GM21447 (cell line): ENCODE measurements around the gene RXRB.
"Not testable (repeated sequence)": the region's sequence is repeated elsewhere in the genome, so short reads cannot be mapped to it uniquely, and the experiment has no call there.

ENCODE experiments used
- ATAC-seq: cut with Tn5 transposase; IDR thresholded peaks from one replicate; pipeline ENCODE4 v1.9.1; 2021; ENCODE audit not compliant: unreplicated experiment

The RXRB gene

DNA sequence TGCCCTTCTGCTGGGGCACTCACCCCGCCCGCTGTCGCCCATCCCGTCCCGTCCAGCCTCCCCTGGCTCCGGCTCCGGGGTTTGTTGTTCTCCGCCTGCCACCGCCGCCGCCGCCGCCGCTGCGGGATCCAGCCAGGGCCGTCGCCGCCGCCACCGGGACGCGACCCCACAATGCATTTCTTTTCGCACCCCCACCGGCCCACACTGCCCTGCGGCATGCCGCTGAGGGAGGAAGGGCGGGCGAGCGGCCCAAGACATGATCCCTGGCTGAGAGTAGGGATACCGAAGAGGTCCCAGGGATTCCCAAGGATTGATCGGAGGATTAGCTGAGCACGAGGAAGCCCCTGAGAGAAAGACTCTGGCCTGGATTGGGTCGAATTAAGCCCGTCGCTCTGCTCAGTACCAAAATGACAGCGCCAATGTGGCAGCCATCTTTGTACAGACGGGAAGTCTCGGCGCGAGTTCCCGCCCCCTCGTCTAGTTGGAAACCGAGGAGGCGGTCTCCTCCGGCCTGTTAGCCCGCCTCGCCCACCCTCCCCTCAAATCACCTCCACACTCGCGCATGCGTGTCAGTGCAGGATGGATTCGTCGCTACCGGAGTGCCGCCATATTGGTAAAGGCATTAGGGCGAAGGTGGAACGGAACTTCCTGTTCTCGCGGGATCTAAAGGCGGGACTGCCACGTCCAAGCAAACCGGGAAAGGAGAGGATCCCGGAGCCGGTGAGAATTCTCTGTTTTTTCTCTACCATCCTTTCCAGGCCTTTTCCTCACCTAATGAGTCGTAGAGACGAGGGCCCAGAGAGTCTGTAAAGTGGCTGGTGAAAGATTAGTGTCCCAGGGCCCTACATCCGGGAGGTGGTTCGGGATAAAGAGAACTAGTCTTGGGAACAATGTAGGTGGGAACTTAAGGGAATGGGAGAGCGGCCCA is at the start of gene RXRB, which contains the start of gene SLC39A7:
RXRB (minus strand) TSS at position 447 of the 928 bp plus-strand sequence; CDS start at position 258, 189 bp downstream.
SLC39A7 (plus strand) TSS at position 649 of the 928 bp plus-strand sequence. CDS start 379 bp downstream, outside the sequence.
- peak; percentile 38 for ATAC-seq

DNA sequence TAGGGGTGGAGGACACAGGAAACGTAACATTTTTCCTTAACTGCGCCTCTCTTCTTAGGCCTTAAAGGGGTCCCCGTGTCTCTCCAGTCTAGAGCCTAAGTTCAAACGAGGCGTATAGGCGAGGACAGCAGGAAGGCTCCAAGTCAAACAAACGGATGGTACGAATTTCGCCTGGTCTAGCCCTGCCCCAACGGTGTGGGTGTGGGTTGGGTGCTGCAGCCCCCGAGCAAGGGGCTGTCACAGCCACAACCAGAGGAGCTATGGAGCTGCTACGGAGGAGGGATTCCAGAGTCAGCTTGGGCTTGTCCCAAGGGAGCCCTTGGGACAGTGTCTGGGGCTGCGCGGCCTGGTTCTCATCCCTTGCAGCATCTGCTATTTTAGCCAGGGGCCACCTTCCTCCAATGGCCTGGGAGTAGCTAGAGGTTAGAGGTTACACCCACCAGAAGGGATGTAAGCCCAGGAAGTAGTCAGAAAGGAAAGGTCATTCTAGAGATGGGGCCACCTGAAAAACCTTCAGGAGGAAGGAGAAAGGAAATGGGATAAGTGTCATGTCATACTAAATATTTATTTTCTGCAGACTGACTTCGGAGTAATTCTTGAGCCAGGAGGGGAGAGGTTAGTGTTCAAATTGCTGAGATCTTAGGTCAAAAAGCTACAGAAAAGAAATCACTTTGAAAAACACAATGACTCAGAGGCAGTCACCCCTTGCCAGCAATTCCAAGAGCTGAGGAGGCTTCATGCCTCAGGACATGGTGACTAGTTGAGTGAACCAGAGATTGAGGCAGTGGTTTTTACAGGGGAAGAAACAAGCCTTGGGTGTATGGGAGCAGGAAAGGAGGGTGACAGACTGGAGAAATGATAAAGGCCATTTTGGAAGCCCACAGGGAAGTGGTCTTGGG is 49.5 kb upstream of the RXRB start:
- ATAC-seq: no peak

DNA sequence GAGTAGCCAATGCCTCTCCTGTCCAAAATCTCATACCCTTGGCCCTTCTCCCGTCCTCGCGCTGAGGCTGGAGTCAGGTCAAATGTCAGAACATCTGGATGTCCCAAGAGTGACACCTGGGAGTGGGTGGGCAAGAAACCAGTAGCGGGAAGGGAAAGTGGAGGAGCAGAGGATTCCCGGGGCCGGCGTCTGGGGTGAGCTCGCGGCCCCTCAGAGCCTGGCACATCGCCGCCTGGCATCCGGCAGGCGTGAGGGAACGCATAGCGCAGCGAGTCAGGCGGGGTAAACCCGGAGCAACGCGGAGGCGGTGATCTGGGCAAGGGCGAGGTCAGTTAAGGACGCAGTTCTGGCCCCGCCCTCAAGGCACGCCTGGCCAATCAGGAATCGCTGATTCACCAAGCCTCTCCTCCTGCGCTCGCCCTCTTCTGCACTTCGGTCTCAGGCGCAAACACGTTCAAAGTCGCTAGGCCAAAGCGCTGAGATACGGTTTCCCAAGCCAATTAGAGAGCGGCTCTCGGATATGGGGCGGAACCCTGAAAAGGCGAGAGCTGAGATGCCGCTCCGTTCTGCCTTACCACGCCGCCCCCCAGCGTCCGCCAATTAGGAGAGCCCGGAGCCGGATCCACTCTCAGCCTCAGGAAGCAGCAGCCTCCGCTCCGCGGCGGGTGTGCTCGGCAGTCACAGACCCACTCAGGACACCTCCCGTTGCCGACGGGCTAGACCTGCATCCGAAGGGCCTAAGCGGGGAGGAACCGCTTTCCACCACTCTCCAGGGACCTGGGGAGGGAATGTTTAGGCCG is 48.7 kb upstream of the RXRB start:
- ATAC-seq: peak; percentile 81

DNA sequence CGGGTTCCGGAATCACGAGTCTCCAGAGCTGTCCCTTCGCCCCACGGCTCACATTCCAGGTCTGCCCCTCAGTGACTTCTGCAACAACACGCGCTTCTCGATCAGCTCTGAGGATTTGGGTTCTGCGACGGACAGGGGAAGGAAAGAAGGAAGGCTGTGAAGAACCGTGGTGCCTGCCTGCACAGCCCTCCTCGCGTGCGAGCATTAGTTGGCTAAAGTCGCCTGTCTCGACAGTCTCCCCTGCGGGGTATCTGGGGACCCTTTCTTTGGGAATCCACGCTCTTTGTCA is 48.1 kb upstream of the RXRB start:
- peak; percentile 6 for ATAC-seq

DNA sequence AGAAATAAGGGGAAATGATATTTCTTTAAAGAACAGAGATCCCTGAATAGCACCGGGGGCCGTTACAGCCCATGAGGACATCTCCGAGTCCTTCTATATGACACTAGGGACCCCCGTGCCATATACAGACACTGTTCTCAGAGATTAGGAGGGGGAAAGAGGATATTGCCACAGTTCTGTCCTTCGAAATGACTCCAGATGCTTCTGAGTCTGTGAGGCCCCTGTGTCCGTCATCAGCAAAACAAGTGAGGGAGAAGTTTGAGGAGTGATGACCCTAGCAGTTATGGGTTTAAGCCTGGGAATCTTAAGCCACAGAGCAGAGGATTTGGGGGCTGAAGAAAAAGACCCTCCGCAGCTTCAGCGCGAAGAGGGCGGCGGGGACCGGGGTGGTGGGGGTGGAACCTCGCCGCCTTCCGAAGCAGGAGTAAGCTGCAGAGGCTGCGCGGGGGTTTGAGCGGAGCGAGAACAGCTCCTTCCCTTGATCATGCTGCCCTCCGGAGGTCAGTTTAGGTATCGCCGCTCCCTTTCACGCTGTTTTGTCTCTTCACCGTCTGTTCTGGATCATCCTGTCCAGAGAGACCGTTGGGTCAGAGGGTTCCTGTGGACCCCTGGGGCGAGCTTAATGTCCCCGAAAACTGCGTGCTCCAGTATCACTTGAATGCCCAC is 47.6 kb upstream of the RXRB start:
- peak; percentile 44 for ATAC-seq

DNA sequence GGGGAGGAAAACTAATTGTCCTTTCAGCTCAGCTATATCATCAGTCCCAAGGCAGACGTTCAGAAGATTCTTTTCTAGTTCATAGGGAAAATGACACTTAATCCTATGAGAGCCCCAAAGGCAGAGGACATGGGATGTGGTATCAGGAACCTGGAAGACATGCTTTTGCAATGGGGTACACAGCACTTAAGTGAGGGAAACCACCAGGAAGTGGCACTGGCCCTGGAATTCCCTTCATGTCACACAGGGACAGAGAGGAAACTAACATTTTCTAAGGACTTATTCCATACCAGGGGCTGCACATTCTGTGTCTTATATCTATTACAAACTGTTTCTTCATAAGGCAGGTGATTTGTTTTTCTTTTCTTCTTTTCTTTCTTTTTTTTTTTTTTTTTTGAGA is 43.0 kb upstream of the RXRB start:
- ATAC-seq: no peak

DNA sequence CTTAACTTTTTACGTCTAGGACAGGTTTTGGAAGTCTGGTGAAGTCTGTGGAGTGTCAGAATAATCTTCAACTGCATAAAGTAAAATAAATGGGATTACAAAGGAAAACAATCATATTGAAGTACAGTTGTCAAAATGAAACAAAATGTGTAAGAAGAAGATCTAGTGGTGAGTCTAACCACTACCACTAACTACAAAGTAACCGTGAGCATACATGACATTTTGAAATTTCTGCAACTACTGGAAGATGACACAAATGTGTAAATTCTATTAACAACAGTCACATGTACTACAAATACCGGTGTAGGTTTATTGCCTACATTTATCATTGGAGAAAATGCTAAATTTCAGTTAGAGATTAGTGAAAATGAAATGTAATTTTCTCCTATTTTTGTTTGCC is 41.5 kb upstream of the RXRB start:
- ATAC-seq: no peak

DNA sequence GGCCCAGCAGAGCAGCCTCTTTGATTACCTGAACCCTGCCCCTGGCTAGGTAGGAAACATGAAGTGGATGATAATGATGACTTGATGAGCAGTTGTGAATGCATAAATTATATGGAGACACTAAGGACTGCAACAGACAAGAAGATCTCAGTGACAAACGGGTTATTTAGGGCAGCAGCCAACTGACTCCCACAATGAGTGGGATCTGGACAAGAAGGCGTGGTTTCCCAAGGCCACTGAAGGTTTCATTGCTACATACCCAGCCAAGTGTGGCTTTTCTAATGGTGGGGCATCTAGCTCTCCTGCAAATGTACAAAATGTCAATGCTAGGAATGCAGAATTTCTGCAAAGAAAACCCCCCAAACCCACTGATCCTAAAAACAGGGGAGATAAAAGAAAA is 37.3 kb upstream of the RXRB start:
- no peak for ATAC-seq

DNA sequence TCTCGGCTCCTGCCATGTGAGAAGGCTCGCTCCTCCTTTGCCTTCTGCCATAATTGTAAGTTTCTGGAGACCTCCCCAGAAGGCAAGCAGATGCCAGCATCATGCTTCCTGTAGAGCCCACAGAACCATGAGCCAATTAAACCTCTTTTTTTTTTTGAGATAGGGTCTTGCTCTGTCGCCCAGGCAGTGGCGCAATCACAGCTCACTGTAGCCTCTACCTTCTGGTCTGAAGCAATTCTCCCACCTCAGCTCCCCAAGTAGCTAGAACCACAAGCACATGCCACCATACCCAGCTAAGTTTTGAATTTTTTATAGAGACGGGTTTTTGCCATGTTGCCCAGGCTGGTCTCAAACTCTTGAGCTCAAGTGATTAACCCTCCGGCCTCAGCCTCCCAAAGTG is 36.4 kb upstream of the RXRB start:
- no peak for ATAC-seq

DNA sequence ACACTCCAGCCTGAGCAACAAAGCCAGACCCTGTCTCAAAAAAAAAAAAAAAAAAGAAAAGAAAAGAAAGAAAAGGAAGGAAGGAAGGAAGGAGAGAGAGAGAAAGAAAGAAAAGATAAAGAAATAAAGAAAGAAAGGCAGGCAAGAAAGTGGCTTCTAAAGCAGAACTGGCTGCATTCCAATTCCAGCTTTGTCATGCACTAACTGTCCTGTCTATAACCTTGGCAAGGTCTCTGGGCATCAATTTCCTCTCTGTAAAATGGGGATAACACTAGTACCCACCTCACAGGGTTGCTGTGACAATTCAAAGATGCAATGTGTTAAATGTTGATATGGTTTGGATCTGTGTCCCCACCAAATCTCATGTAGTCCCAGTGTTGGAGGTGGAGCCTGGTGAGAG is 35.9 kb upstream of the RXRB start:
- ATAC-seq: no peak

DNA sequence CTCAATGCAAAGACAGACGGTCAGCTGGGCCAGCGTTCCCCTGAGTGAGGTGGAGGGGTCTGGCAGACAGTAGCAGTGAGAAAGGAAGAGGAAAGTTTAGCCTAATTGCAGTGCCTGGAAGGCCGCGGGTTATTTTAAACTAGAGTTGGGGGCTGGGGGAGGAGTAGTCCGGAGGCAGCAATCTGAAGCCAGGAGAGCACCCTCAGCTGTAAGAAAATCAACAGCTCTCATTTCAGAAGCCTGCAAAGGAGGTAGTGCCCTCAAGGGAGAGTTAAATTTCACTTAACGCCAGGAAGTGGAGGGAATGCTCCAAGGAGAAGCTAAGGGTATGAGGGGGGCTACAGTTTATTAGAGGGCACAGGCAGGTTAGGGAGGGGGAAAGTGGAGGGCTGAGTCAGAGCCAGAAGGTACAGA is 34.8 kb upstream of the RXRB start:
- ATAC-seq: no peak

DNA sequence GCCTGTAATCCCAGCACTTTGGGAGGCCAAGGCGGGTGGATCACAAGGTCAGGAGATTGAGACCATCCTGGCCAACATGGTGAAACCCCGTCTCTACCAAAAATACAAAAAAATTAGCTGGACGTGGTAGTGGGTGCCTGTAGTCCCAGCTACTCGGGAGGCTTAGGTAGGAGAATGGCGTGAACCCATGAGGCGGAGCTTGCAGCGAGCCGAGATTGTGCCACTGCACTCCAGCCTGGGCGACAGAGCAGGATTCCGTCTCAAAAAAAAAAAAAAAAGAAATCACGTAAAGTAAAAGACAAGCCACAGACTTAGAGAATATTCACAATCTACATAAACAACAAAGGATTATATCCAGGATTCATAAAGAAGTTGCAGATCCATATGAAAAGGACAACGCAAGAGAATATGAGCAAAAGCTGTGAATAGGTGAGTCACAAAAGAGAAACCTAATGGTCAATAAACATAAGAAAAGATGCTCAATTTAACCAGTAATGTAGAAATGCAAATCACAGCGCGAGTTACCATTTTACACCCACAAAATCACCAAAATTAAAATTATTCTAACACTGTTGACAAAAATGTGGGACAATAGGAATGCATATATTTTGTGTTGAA is 26.1 kb upstream of the RXRB start:
- not testable (repeated sequence) for ATAC-seq

DNA sequence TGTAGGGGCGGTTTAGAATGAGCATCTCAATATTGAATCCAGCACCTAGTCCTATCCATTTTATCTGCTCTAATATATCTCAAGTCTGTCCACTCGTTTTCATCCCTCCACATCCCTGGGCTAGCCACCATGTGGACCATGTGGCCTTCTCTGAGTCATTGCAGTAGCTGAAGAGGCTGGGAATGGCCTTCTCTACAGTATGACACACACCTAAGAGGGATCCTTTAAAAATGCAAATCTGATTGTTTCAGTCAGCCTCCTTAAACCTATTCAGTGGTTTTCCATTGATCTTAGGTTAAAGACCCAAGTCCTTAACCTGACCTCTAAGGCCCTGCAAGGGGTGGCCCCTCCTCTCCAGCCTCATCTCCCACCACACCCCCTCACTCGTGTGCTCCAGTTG is 17.2 kb upstream of the RXRB start:
- no peak for ATAC-seq

DNA sequence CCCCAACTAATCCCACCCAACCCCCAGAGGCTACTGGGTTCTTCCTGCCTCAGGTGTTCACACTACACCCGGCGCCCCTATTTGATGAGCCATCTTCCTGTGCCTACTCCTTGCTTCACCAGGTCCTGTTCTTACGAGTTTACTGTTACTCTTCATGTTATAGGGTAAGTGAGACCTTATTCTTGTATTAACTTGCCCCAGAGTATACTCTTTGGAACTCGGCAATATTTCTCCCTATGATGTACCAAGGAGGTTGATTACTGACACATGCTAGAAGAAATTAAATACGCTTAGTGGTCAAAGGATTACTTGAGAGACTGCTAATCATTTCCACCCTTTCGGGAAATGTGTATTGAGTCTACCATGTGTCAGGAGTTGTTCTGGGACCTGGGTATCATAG is 16.8 kb upstream of the RXRB start:
- no peak for ATAC-seq

DNA sequence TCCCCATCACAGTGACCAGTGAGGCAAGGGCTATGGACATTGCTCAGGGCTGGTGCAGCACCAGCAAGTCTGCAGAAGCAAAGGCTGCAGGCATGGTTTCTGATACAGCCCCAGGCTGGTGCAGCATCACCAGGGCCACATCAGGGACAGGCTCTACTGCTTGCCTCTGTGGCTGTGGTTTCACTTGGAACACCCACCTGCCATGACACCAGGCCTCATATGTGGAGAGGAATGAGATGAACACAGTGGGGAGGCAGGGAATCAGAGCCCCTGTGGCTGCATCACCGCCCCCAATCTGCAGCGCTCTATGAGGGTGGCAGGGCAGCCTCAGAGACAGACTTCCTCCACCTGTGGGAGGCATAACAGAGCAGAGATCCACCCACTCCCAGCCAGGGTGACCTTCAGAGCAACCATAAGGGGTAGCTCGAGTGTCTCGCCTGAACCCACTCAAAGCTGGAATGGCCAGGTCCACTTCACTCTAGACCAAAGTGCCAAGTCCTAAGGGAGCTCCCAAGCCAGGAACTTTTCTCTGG is 15.7 kb upstream of the RXRB start:
- ATAC-seq: no peak

DNA sequence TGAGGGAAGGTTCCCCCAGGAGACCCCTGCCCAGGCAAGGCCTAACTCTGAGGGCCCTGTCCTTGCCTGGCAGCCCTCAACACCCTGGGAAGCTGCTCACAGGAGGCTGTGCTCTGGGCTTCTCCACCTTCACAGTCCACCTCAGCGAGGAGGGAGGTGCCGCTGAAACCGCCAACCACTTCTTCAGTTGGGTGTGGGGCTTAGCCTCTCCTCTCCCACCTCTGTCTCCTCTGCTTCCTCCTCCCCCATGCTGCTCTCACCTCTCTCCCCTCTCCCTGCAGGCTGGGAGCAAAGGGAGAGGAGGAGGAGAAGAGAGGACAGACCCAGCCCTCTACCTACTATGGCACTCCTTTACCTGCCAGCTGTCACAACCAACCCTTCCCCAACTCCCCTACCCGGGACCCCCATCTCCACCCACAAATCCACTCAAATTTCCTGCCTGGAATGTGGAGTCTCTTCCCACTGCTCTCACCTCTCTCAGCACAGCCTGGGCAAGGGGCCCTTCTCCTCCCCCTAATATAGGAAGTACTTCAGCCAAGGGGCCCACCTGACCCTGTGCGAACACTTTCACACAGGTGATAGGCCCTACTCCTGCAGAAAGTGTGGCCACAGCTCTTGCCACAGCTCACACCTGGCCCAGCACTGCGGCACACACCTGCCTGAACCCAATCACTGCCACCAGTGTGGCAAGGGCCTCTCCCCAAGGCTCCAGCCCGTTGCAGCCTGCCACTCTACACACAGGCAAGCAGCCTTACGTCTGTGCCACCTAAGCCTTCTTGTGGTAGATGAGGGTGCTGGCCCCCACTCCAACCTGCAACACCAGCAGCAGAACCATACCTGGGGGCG is 15.0 kb upstream of the RXRB start:
- no peak for ATAC-seq

DNA sequence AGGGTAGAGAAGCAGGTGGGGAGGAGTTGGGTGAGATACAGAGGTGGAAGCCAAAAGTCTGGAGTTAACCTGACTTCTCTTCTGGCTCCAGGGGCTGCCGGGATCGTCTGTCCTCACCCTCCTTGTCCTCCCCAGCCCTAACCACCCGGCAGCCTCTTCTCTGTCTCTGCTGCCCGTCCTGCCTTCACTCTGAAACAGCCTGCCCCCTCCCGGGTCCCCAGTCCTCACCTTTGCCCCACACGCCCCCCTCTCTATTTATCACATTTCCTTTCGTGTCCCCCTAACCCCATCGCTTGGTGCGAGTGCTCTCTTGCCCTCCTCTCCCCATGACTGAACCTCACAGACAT is 13.5 kb upstream of the RXRB start:
- ATAC-seq: no peak

DNA sequence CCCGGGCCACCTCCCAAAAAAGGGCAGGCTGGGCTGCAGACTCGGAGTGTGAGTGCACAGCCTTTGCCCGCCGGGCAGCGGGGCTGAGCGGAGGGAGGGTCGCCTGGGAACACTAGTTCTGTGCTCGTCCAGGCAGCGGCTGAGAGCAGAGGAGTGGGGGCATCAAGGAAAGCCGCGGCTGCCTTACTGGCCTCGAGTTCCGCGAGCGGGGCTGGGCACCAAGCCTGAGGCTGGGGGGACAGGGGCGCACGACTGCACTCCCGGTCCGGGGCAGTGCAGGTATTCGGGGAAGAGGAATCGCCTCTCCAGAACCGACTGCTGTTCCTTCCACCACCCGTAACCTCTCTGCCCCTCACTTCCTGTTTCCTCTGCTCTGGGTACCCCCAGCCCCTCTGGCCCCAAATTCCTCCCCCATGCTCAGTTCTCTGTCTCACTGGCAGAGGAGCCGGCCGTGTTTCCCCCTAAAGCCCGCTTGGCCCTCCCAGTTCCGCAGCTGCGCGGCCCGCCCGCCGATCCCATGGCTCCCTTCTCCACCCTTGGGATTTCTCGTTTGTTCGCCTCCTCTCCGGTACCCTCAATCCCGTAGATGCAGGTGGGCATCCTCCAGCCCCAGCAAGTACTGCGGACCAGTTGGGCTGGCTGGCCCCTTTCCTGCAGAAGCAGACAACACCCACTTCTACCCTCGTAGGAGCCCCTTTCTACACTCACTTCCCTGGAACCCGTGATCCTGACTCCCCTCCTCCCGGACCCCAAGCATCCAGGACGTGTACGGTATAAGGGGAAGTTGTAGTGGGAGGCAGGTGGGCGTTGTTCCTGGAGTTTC is 12.9 kb upstream of the RXRB start:
- no peak for ATAC-seq
